Astrocyte of the spinal cord (primary cell): ENCODE measurements around the gene ELOB.

ENCODE experiments used
- DNase-seq: peaks from one replicate; pipeline ENCODE4 v3.0.0; 2011; ENCODE audit warnings: low read depth, low spot score
- H3K4me3 ChIP-seq: 2 replicates; pipeline ENCODE4 v1.5.1; 2011; ENCODE audit warnings: low read depth, mild to moderate bottlenecking, low read length, moderate library complexity
- in situ Hi-C: cut with HindIII; loops from 2 replicates; pipeline ENCODE4 v1.10.0; 2017; ENCODE audit warnings: low sequenced_read_pairs
- TF ChIP-seq, protein P1 (sequence below): IDR thresholded peaks from 2 replicates; pipeline ENCODE4 v1.5.1; 2012; ENCODE audit warnings: low read depth, mild to moderate bottlenecking, low read length, inconsistent platforms

Gene ELOB

GRCh38 chr16:2799859-2800226, 22.8 kb upstream of the ELOB start:
- in situ Hi-C loops: no loop called here

GRCh38 chr16:2799205-2799858, 22.3 kb upstream of the ELOB start:
- TF ChIP-seq, protein P1, sequence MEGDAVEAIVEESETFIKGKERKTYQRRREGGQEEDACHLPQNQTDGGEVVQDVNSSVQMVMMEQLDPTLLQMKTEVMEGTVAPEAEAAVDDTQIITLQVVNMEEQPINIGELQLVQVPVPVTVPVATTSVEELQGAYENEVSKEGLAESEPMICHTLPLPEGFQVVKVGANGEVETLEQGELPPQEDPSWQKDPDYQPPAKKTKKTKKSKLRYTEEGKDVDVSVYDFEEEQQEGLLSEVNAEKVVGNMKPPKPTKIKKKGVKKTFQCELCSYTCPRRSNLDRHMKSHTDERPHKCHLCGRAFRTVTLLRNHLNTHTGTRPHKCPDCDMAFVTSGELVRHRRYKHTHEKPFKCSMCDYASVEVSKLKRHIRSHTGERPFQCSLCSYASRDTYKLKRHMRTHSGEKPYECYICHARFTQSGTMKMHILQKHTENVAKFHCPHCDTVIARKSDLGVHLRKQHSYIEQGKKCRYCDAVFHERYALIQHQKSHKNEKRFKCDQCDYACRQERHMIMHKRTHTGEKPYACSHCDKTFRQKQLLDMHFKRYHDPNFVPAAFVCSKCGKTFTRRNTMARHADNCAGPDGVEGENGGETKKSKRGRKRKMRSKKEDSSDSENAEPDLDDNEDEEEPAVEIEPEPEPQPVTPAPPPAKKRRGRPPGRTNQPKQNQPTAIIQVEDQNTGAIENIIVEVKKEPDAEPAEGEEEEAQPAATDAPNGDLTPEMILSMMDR: no peak
- H3K4me3 ChIP-seq: no peak overlapping the region
- DNase-seq: no peak
- in situ Hi-C loops: no loop called here

More at GRCh38 chr16:2799859-2800226, 22.8 kb upstream of the ELOB start:
- DNase-seq: no peak
- no peak overlapping the region for H3K4me3 ChIP-seq
- TF ChIP-seq, protein P1: no peak

GRCh38 chr16:2798723-2799204, 21.7 kb upstream of the ELOB start:
- in situ Hi-C loops: no loop called here
- no peak for DNase-seq
- TF ChIP-seq, protein P1: no peak

DNA sequence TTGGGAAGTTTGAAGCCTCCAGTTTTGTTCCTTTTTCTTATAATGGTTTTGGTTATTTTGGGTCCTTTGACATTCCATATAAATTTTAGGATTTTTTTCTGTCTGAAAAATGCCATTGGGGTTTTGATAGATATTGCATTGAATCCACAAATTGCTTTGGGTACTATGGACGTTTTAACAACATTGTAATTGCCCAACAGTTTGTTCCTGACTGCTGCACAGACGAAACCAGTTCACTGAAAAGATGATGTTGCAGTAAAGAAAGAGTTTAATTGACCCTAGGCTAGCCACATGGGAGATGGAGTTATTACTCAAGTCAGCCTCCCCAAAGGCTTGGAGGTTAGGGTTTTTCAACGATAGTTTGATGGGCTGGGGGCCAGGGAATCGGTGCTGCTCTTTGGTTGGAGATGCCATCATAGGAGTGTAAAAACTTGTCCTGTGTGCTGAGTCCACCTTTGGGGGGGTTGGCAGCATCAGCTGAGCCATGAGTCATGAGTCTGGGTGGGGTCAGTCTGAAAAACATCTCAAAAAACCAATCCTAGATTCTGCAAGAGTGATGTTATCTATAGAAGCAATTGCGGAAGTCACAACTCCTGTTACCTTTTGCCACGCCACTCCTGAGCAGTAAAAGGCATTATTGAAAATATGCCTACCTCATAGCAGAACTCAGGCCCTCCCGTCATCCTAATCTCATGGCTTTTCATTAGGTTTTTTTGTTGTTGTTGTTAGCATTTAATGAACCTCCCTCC, 18.5 kb upstream of the ELOB start:
- in situ Hi-C loops: no loop called here
- no peak for DNase-seq
- H3K4me3 ChIP-seq: no peak overlapping the region
- TF ChIP-seq, protein P1: no peak

More at GRCh38 chr16:2798723-2799204, 21.7 kb upstream of the ELOB start:
- H3K4me3 ChIP-seq: no peak overlapping the region

DNA sequence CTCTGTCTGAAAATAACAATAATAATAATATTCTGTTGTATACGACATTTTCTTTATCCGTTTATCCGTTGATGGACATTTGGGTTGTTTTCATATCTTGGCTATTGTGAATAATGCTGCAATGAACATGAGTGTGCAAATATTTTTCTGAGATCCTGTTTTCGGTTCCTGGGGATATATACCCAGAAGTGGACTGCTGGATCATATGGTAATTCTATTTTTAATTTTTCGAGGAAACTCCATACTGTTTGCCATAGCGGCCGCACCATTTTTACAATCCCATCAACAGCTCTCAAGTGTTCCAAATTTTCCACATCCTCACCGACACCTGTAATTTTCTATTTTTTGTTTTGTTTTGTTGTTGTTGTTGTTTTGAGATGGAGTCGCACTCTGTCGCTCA, 15.9 kb upstream of the ELOB start:
- no peak for DNase-seq
- no peak overlapping the region for H3K4me3 ChIP-seq
- TF ChIP-seq, protein P1: no peak
- in situ Hi-C loops: no loop called here

- TF ChIP-seq, protein P1: no peak
- DNase-seq: no peak
- in situ Hi-C loops: no loop called here
- H3K4me3 ChIP-seq: no peak overlapping the region
Measured at GRCh38 chr16:2791174-2791573, 14.1 kb upstream of the ELOB start.
